HG02943 (cell line): ENCODE data around the gene MBD6.
"Not testable (repeated sequence)": the region's sequence is repeated elsewhere in the genome, so short reads cannot be mapped to it uniquely, and the experiment has no call there.

Experiments
- ATAC-seq: cut with Tn5 transposase; IDR thresholded peaks from one replicate; pipeline ENCODE4 v1.9.1; 2021; ENCODE audit warnings: mild to moderate bottlenecking, low read depth, moderate library complexity; ENCODE audit not compliant: unreplicated experiment

The MBD6 gene

GRCh38 chr12:57546438-57547287 is 24.0 kb downstream of the MBD6 start, which contains the start of gene DCTN2:
Gene DCTN2, minus strand, starts transcription at chr12:57547192. Its CDS starts 129 bp downstream, at chr12:57547063.
- ATAC-seq: peak; percentile 99

- no peak for ATAC-seq
Measured at GRCh38 chr12:57547288-57548012, 24.8 kb downstream of the MBD6 start.

DNA sequence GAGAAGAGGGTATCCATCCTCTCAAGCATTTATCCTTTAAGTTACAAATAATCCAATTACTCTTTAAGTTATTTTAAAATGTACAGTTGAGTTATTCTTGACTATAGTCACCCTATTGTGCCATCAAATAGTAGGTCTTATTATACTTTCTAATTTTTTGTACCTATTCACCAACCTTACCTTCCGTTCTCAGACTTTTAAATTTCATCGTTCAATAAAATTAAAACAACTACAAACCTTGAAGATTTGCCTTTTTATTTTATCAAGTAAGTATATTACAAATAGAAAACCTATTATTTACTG is 25.3 kb downstream of the MBD6 start:
- no peak for ATAC-seq

GRCh38 chr12:57548488-57548887 is 25.9 kb downstream of the MBD6 start:
- no peak for ATAC-seq

- no peak for ATAC-seq
Measured at GRCh38 chr12:57549203-57549908, 26.7 kb downstream of the MBD6 start.

GRCh38 chr12:57549909-57550640 is 27.5 kb downstream of the MBD6 start, which contains the start of gene KIF5A:
Gene KIF5A, plus strand, starts transcription at chr12:57550044. Its CDS starts 228 bp downstream, at chr12:57550272.
- ATAC-seq: no peak

DNA sequence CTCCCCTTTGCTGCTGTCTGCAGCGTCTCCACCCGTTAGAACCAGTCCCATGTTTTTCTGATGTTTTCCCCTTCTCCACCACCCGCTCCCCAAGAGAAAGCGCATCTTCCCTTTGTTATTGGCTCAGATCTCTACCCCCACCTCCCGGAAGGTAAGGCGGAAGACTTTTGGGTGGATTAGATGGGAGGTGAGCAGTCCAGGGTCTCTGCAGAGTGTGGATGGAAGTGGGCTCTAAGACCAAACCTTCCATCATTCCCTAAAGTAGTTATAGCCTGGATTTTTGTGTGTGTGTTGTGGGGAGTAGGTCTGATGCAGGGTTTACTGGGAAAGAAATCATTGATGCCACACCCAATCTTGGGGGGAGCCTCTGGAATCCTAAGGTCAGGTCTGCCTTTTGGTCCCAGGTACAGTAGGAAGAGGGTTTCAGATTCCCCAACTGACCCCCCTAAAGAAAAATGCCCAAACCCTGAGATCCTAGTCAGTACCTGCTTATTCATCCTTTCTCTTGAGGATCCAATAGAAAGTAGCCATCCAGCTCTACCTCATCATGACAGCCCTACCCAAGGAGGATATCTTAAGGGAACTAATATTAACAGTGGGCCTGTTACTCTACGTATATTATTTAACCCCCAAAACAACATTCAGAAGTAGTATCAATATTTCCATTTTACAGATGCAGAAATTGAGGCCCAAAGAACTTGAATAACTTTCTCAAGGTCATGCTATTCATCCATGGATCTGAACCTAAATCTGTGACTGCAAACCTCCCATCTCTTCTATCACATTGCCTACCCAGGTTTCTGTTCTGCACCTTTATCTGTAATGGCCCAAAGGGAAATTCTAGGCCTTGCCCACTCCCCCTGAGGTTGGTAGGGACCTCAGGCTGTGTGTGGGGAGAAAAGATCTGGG is 28.3 kb downstream of the MBD6 start:
- no peak for ATAC-seq

GRCh38 chr12:57551637-57552305 is 29.1 kb downstream of the MBD6 start:
- ATAC-seq: no peak

DNA sequence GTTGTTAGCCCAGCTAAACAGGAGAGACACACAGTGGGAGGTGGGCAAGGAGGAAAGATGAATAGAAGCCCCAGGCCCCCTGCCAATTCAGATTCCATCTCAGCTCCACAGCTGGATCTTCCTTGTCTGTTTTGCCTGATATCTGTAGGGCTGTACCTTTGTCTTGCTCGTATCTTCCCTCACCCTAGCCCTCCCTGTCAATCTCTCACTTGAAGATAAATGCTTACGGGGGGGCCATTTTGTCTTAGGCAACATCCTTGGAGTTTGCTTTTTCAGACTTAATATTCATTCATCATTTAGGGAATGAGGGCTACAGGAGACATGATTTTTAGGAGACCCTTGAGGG is 29.7 kb downstream of the MBD6 start:
- no peak for ATAC-seq

DNA sequence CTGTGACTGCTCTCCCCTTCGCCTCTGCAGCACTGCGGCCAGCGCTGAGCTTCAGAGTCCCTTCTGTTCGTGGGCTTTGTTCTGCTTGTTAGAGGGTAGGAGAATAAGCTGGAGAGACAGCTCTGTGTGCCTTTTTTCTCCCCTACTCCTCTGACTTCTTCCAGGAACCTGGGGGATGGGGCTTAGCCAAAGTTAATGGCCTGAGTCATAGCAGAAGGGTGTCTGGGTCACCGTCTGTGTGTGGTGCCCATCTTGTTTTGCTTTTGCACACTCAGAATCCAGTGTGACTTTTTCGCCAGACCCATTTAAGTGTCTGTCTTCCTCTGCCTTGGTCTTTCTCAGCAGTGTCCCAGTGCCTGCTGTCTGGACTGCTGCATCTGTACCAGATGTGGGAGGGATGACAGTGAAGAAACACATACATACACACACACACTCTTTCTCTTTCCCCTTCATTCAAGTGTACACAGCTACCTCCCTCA is 30.2 kb downstream of the MBD6 start:
- no peak for ATAC-seq

- no peak for ATAC-seq
Measured at GRCh38 chr12:57553343-57554202, 30.9 kb downstream of the MBD6 start.

GRCh38 chr12:57554453-57554852 is 31.8 kb downstream of the MBD6 start:
- no peak for ATAC-seq

DNA sequence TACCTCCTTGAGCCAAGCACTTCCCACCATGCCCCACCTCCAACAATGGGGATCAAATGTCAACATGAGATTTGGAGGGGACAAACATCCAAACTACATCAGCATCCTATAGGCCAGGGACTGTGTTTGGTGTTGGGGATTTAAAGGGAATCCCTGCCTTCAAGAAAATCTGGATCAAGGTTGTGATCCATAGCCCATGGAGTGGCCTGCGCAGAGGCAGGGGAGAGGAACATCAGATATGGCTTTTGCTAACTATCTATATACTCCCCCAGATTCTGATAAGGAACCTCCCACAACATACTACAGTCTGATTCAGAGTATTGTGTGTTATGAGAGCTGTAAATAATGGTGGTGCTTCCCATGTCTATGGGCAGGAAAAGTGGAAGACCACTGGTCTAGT is 32.3 kb downstream of the MBD6 start:
- no peak for ATAC-seq

DNA sequence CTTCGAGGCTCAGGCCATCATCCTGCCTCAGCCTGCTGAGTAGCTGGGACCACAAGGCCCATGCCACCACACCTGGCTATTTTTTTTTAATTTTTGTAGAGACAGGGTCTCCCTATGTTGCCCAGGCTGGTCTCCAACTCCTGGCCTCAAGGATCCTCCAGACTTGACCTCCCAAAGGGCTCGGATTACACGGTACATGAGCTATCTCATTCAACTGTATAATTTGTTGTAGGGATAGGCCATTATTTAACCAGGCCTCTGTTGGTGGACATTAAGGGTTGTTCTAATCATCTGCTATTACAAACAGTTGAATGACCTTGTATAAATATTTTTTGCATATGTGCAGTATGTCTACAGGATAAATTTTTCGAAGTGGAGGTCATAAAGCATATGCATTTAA is 36.2 kb downstream of the MBD6 start:
- no peak for ATAC-seq

- ATAC-seq: no peak
Measured at GRCh38 chr12:57560516-57560915, 37.9 kb downstream of the MBD6 start.

GRCh38 chr12:57561117-57561516 is 38.5 kb downstream of the MBD6 start:
- not testable (repeated sequence) for ATAC-seq

DNA sequence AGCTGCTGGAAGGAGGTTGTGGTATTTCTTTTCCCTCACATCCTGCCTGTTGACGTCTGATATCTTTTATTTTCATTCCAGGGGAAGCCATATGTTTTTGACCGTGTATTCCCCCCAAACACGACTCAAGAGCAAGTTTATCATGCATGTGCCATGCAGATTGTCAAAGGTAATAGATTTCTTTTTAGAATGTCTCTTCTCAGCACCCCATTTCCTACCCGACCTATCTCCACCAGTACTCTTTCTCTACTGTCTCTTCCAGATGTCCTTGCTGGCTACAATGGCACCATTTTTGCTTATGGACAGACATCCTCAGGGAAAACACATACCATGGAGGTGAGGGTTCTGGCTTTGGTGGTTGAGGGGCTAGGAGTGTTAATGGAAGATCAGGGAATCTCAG is 40.7 kb downstream of the MBD6 start:
- no peak for ATAC-seq

DNA sequence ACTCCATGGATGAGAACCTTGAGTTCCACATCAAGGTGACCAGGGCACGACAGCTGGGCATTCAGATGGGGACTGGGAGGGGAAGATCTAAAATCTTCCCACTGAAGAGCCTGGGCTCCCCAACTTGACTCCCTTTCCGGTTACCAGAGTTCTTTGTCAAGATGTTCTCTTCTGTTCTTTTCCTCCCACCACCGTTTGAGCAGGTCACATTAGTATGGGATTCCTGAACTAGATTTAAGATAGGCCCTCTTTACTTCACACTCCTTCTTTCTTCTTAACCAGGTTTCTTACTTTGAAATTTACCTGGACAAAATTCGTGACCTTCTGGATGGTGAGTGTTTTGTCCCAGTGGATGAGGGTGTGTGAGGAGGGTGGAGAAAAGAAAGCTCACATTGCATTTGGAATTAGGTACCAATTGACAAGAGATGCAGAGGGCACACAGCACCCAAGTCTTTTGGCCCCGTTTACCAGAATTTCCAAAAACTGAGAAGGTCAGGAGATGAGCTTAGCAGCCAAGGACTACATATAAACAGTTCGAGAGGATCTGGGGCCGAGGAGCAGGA is 41.6 kb downstream of the MBD6 start:
- no peak for ATAC-seq
